Uterus (tissue), 2 donors: ENCODE data around the gene AGXT2.

Experiments used
- CTCF ChIP-seq, 4 experiments: fragments of 200-600 bp in 2 of 4; fragments of 450-650 bp in 2 of 4; sonication (generic) in 2 of 4; IDR thresholded peaks; one replicate each; pipeline ENCODE4 v1.5.1; 2016 to 2019; ENCODE audit warnings: antibody characterized with exemption in 4 of 4, mild to moderate bottlenecking in 2 of 4, moderate library complexity in 1 of 4
- POLR2A ChIP-seq, 2 donors: fragments of 450-650 bp; IDR thresholded peaks; one replicate each; pipeline ENCODE4 v1.6.1; 2016; ENCODE audit warnings: antibody characterized with exemption in 2 of 2, mild to moderate bottlenecking in 1 of 2, moderate library complexity in 1 of 2

GRCh38 chr5:35073160-35073559 is 25.4 kb upstream of the AGXT2 start:
- TF ChIP-seq POLR2A (IDR thresholded peaks at IDR 0.05), result no peak
- TF ChIP-seq CTCF (IDR thresholded peaks at IDR 0.05), result no peak
